HG03571 (cell line): Measurements from ENCODE around the gene CSMD2.

Experiments used
- ATAC-seq: cut with Tn5 transposase; IDR thresholded peaks from one replicate; pipeline ENCODE4 v1.9.1; 2021; ENCODE audit not compliant: unreplicated experiment

The CSMD2 gene

GRCh38 chr1:33724348-33724747 is 440.7 kb downstream of the CSMD2 start:
- ATAC-seq: no peak

GRCh38 chr1:33723251-33723650 is 441.8 kb downstream of the CSMD2 start:
- no peak for ATAC-seq

- ATAC-seq: no peak
Measured at GRCh38 chr1:33721301-33721815, 443.7 kb downstream of the CSMD2 start.

- no peak for ATAC-seq
Measured at GRCh38 chr1:33719771-33720670, 445.0 kb downstream of the CSMD2 start.

- no peak for ATAC-seq
Measured at GRCh38 chr1:33719326-33719725, 445.7 kb downstream of the CSMD2 start.

- ATAC-seq: no peak
Measured at GRCh38 chr1:33718186-33718585, 446.8 kb downstream of the CSMD2 start.

GRCh38 chr1:33716976-33717688 is 447.9 kb downstream of the CSMD2 start:
- ATAC-seq: no peak

GRCh38 chr1:33715195-33715811 is 449.7 kb downstream of the CSMD2 start:
- no peak for ATAC-seq

- no peak for ATAC-seq
Measured at GRCh38 chr1:33714421-33714820, 450.6 kb downstream of the CSMD2 start.

- no peak for ATAC-seq
Measured at GRCh38 chr1:33713058-33713877, 451.8 kb downstream of the CSMD2 start.

- no peak for ATAC-seq
Measured at GRCh38 chr1:33712186-33712585, 452.8 kb downstream of the CSMD2 start.

- ATAC-seq: no peak
Measured at GRCh38 chr1:33711511-33711910, 453.5 kb downstream of the CSMD2 start.

GRCh38 chr1:33710967-33711366 is 454.1 kb downstream of the CSMD2 start:
- no peak for ATAC-seq

- no peak for ATAC-seq
Measured at GRCh38 chr1:33709783-33710718, 455.0 kb downstream of the CSMD2 start.

- ATAC-seq: no peak
Measured at GRCh38 chr1:33709174-33709782, 455.8 kb downstream of the CSMD2 start.

GRCh38 chr1:33706634-33707255 is 458.3 kb downstream of the CSMD2 start:
- no peak for ATAC-seq

GRCh38 chr1:33703464-33703863 is 461.6 kb downstream of the CSMD2 start:
- no peak for ATAC-seq

GRCh38 chr1:33698361-33699035 is 466.5 kb downstream of the CSMD2 start:
- no peak for ATAC-seq
